GM12864 (cell line): Measurements from ENCODE around the gene TMEM132D.

Source experiments
- DNase-seq: peaks from one replicate; pipeline ENCODE4 v3.0.0-alpha.2; 2011; ENCODE audit warnings: low read depth
- H3K4me3 ChIP-seq: 2 replicates; pipeline ENCODE4 v1.5.1; 2011; ENCODE audit warnings: mild to moderate bottlenecking, low read depth, low read length, control low read depth
- TF ChIP-seq, protein P1 (sequence below): IDR thresholded peaks from 2 replicates; pipeline ENCODE4 v1.5.1; 2011; ENCODE audit warnings: low read depth, mild to moderate bottlenecking, moderate library complexity, low read length, control low read depth, inconsistent platforms; ENCODE audit errors: missing control alignments

TMEM132D gene

GRCh38 chr12:129136694-129137325 is 767.0 kb downstream of the TMEM132D start:
- DNase-seq = no peak
- TF ChIP-seq, protein P1, sequence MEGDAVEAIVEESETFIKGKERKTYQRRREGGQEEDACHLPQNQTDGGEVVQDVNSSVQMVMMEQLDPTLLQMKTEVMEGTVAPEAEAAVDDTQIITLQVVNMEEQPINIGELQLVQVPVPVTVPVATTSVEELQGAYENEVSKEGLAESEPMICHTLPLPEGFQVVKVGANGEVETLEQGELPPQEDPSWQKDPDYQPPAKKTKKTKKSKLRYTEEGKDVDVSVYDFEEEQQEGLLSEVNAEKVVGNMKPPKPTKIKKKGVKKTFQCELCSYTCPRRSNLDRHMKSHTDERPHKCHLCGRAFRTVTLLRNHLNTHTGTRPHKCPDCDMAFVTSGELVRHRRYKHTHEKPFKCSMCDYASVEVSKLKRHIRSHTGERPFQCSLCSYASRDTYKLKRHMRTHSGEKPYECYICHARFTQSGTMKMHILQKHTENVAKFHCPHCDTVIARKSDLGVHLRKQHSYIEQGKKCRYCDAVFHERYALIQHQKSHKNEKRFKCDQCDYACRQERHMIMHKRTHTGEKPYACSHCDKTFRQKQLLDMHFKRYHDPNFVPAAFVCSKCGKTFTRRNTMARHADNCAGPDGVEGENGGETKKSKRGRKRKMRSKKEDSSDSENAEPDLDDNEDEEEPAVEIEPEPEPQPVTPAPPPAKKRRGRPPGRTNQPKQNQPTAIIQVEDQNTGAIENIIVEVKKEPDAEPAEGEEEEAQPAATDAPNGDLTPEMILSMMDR = no peak
- no peak overlapping the region for H3K4me3 ChIP-seq

DNA sequence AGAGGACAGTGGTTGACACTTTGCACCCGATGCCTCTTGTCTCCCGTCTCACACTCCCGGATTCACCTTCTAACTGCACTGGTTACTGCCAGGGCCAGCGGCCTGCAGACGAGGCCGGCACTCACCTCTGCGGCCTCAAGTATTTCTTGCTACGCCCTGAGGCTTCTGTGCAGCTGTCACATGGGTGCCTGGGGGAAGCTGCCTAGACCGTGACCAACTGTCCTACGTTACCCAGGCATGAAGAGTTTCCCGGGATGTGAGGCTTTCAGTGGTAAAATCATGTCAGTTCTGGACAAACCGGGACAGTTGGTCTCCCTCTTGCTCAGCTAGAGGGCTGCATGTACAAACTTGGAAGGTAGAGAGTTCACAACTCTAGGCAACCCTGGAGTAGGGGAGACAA is 776.1 kb downstream of the TMEM132D start:
- TF ChIP-seq, protein P1 = no peak
- H3K4me3 ChIP-seq = no peak overlapping the region
- DNase-seq = no peak

GRCh38 chr12:129127211-129127610 is 776.6 kb downstream of the TMEM132D start:
- H3K4me3 ChIP-seq = no peak overlapping the region
- TF ChIP-seq, protein P1 = no peak
- DNase-seq = no peak

- DNase-seq = no peak
- no peak overlapping the region for H3K4me3 ChIP-seq
- TF ChIP-seq, protein P1 = no peak
Observed at GRCh38 chr12:129119537-129119936, 784.3 kb downstream of the TMEM132D start.

- H3K4me3 ChIP-seq = no peak overlapping the region
- TF ChIP-seq, protein P1 = no peak
- no peak for DNase-seq
Observed at GRCh38 chr12:129115558-129115957, 788.3 kb downstream of the TMEM132D start.

GRCh38 chr12:129110575-129110974 is 793.2 kb downstream of the TMEM132D start:
- TF ChIP-seq, protein P1 = no peak
- no peak overlapping the region for H3K4me3 ChIP-seq
- no peak for DNase-seq
